Measurements from ENCODE around the gene UBA3. TPM values are rescaled to one million over a fixed set of nuclear protein-coding genes. Genes with fewer than 3 reads are reported as not detected.

The UBA3 gene
- polyA plus RNA-seq, 1 experiment, result 111 TPM

GRCh38 chr3:69113536-69113935 is 33.4 kb upstream of the UBA3 start:
- H3K27ac ChIP-seq (ENCODE audit: low read depth, low read length), result no peak overlapping the region
- no peaks in the 10 kb centered on the region for H3K27me3 ChIP-seq (ENCODE audit: control insufficient read depth, insufficient read depth, low read length)
- no peak for DNase-seq (ENCODE audit: low read depth, low spot score)
- TF ChIP-seq CTCF (IDR thresholded peaks at IDR 0.05; ENCODE audit: low read depth, low read length), result no peak
- no peaks in the 10 kb centered on the region for H3K9me3 ChIP-seq (ENCODE audit: control insufficient read depth, insufficient read depth, low read length)
- POLR2A ChIA-PET, result no interaction called here
- H3K4me3 ChIP-seq (ENCODE audit: low read depth, low read length), result no peak overlapping the region
- CTCF ChIA-PET, result interaction anchor here (0.7 to 0.8 kb wide), 2 partner anchors 7 to 193 kb away, joined by 3 read pairs; no protein-coding TSS in a partner anchor

- Histone ChIP-seq H3K27ac (ENCODE audit: low read depth, low read length) (no peak overlapping the region), H3K27me3 (ENCODE audit: control insufficient read depth, insufficient read depth, low read length) (no peaks in the 10 kb centered on the region), H3K9me3 (ENCODE audit: control insufficient read depth, insufficient read depth, low read length) (no peaks in the 10 kb centered on the region), H3K4me3 (ENCODE audit: low read depth, low read length) (no peak overlapping the region)
- no peak for DNase-seq (ENCODE audit: low read depth, low spot score)
- CTCF ChIA-PET, result interaction anchor here (4.0 kb wide), 1 partner anchor 9 kb away, joined by 33 read pairs; no protein-coding TSS in a partner anchor
- POLR2A ChIA-PET, result no interaction called here
- TF ChIP-seq CTCF (IDR thresholded peaks at IDR 0.05; ENCODE audit: low read depth, low read length), result no peak
These were observed 30.9 kb upstream of the UBA3 start for GRCh38 chr3:69110941-69111546.

- DNase-seq (ENCODE audit: low read depth, low spot score), result no peak
- Histone ChIP-seq H3K27ac (ENCODE audit: low read depth, low read length) (no peak overlapping the region), H3K27me3 (ENCODE audit: control insufficient read depth, insufficient read depth, low read length) (no peaks in the 10 kb centered on the region), H3K4me3 (ENCODE audit: low read depth, low read length) (no peak overlapping the region), H3K9me3 (ENCODE audit: control insufficient read depth, insufficient read depth, low read length) (no peaks in the 10 kb centered on the region)
- CTCF ChIA-PET, result interaction anchor here (1.7 to 4.0 kb wide), 2 partner anchors 12 to 197 kb away, joined by 5 to 33 read pairs; no protein-coding TSS in a partner anchor
- TF ChIP-seq CTCF (IDR thresholded peaks at IDR 0.05; ENCODE audit: low read depth, low read length), result no peak
- POLR2A ChIA-PET, result no interaction called here
These were observed 28.6 kb upstream of the UBA3 start for GRCh38 chr3:69108811-69109210.

GRCh38 chr3:69107841-69108240 is 27.7 kb upstream of the UBA3 start:
- DNase-seq (ENCODE audit: low read depth, low spot score), result no peak
- POLR2A ChIA-PET, result no interaction called here

More at GRCh38 chr3:69107841-69108240, 27.7 kb upstream of the UBA3 start:
- H3K27ac ChIP-seq (ENCODE audit: low read depth, low read length), result no peak overlapping the region
- CTCF ChIA-PET, result interaction anchor here (1.0 to 4.0 kb wide), 3 partner anchors 10 to 198 kb away, joined by 3 to 33 read pairs (median 5); no protein-coding TSS in a partner anchor
- H3K4me3 ChIP-seq (ENCODE audit: low read depth, low read length), result no peak overlapping the region
- no peaks in the 10 kb centered on the region for H3K9me3 ChIP-seq (ENCODE audit: control insufficient read depth, insufficient read depth, low read length)
- TF ChIP-seq CTCF (IDR thresholded peaks at IDR 0.05; ENCODE audit: low read depth, low read length), result no peak
- H3K27me3 ChIP-seq (ENCODE audit: control insufficient read depth, insufficient read depth, low read length), result no peaks in the 10 kb centered on the region
